Activated T-helper 9 cell treated with anti-CD3 and anti-CD28 coated beads, Interleukin-2, amount 50 U/mL, for 16 hours (primary cell): Measurements from ENCODE around the gene PLPP2.
"Not testable (repeated sequence)": the region's sequence is repeated elsewhere in the genome, so short reads cannot be mapped to it uniquely, and the experiment has no call there.

Experiments
- DNase-seq: peaks from one replicate; pipeline ENCODE4 v3.0.0-alpha.2; 2020; ENCODE audit warnings: low read depth

Gene PLPP2

GRCh38 chr19:292951-293350, 1.7 kb upstream of the PLPP2 start:
- DNase-seq: no peak

DNA sequence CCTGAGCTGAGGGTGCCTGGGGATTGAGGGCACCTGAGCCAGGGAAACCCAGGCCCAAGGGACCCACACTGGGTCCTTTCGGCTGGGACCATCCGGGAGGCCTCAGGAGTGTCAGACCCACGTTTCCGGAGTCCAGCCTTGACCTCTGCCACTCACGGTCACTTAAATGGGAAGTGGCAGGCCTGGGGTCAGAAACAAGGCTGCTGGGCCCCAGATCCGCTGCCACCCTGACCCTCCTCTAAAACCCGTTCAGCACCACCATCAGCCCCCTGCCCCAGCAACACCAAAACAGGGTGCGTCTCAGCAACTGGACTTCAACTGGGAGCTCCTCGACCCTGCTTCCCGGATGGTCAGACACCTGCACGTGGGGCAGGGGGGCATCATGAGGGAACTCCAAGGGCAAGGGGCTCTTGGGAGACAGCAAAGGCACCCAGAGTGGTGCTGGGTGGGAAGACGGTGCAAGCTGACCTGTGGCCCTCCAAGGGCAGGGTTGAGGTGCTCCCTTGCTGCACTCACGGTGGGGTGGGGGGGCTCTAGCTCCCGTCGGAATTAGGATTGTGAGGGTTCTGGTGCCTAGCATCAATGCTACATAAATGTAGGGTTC, 1.2 kb upstream of the PLPP2 start:
- no peak for DNase-seq

- no peak for DNase-seq
Measured at GRCh38 chr19:291561-292280, 518 bp upstream of the PLPP2 start.

DNA sequence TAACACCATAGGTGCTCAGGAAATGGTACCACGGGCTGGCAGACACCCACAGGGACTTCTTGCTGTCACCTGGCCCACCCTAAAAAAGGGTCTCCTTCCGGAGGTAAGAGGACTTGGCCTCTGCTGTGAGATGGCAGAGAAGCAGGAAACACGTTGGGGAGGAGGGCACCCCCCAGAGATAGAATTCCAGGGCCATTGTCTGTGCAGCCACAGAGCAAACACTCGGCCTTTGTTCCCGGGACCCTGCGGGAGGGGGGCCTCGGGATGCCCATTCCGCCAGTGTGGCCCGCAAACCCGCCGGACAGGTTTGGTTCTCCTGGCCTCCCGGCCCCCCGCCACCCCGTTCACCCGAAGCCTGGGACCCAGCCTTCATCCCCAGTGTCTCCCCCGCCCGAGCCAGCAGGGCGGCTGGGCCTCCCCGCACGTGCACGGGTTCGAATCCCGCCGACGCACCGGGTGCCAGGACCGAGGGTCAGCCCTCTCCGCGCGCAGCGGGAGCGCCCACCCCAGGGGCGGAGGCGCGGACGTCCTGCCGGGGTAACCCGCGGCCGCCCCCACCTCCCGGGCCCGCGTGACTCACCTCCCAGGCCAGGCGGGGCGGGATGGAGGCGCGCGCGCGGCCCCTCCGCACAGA, 714 bp downstream of the PLPP2 start:
- DNase-seq: peak; percentile 13

GRCh38 chr19:289651-290371, 1.4 kb downstream of the PLPP2 start:
- DNase-seq: peak; percentile 24

DNA sequence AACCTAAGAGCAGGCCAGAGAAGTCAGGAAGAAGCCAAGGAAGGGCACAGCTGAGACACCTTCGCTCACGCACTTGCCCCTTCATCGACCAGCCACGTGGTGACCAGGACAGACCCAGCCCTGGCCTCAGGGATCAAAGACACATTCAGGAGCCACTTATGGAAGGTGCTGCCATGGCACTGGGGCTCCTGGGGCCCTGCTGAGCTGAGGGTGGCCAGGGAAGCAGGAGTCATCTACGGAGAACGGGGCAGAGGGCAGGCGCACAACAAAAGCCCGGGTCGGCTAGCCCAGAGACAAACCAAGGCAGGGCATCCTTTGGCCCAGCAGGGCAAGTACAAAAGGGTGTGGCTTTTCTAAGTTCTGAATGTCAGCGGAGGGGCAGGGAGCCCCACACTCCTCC, 2.3 kb downstream of the PLPP2 start:
- no peak for DNase-seq

DNA sequence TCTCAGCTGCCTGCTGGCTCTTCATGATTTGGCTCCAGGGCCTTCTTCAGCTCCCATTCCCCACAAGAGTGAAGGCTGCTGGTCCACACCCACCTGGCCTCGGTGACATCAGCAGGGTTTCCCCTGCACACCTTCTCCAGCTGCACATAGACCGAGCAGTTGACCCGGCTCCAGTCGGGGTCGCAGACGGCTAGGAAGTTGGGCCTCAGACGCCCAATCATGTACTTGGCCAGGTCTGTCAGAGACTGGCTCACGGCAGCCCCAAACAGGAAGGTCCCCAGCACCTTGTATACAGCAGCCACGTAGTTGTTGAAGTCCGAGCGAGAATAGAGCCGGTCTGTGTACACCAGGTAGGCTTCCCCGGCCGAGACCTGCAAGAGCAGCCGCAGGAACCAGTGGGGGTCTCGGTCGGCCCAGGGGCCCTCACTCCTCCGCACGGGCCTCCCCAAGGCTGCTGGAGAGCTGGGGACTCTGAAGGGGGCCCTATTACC, 3.8 kb downstream of the PLPP2 start:
- DNase-seq: no peak

GRCh38 chr19:283395-283794, 7.8 kb downstream of the PLPP2 start:
- no peak for DNase-seq

DNA sequence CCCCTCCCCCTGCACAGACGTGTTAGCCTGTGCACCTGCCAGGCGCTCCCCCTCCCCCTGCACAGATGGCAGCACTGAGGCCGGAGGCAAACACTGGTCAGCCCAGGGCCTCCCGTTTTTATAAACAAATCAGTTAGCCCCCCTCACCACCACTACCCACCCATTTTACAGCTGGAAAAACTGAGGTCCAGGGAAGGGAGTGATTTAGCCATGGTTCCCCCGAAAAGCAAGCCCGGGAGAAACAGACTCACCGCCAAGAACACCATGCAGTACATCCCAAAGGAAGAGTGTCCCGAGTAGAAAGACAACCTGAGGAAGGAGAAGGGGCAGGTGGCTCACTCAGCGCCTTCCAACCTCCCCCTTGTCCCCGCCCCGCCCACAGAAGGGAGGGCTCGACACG, 8.7 kb downstream of the PLPP2 start:
- DNase-seq: no peak

GRCh38 chr19:281992-282391, 9.2 kb downstream of the PLPP2 start:
- DNase-seq: no peak

GRCh38 chr19:281156-281853, 9.9 kb downstream of the PLPP2 start:
- DNase-seq: no peak

DNA sequence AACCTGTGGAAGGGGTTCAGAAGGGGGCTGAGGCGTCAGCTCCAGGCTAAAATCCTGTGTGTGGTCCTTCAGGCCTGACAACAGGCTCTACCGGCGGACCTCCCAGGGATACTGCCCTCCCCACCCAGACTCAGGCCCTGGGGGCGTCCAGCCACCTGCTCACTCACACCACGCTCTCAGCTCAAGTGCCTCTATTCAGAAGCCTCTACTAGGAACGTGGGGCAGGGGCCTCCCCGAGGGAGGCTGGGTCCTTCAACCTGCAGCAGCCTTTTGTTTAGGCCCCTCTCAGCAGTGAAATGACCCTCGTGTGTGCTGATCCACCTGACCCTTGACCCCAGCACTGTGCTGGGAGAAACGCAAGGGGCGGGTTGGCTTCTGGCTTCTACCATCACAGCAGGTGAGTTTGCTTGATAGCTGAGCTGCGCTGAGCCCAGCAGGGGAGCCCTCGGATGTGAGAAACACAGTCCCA, 10.6 kb downstream of the PLPP2 start:
- no peak for DNase-seq

- no peak for DNase-seq
Measured at GRCh38 chr19:279656-280055, 11.5 kb downstream of the PLPP2 start.

DNA sequence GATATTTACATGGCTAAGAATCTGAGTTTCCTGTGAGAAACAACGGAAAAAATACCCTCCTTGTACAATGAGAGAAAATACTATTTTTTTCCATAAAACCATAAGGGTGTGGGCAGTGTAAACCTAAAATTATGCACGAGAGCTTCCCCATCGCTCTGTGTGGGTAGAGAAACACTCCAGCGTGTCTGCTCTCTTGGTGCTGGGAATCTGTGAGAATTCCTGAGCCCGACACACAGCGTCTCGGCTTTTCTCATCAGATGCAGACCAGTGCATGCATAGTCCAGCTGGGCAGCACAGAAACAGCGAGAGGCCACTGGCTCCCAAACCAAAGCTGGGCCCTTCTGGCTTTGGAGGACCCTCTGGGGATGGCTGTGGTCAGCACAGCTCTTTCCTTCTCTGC, 12.0 kb downstream of the PLPP2 start:
- no peak for DNase-seq

GRCh38 chr19:277581-278165, 13.5 kb downstream of the PLPP2 start:
- DNase-seq: no peak

- no peak for DNase-seq
Measured at GRCh38 chr19:277131-277530, 14.1 kb downstream of the PLPP2 start.

DNA sequence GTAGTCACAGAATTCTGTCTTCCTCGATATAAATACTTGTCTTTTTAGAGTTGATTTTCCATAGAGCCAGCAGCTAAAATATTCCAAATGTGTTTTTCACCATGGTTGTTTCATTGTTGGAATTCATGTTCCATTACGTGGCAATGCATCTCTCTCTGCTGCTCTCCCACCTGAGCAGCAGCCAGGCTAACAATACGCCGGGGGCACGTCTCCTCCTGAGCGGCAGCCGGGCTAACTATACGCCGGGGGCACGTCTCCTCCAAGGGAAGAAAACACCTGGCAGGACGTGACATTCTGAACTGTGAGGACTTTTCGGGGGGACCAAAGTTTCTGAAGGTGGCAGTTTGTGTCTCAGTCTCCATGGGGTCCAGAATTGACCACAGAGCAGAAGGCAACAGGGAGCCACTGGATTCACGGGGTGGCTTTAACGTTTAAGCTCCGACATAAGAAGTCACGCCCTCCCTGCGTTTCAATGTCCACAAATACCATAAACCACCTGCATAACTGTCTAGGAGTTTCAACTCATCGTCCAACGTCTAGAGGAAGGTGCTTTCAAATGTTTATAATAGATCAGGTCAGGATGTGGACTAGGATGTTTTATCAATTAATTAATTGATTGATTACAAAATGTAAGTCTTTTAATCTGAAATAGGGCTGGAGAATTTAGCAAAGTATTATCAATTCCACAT, 15.1 kb downstream of the PLPP2 start:
- no peak for DNase-seq

DNA sequence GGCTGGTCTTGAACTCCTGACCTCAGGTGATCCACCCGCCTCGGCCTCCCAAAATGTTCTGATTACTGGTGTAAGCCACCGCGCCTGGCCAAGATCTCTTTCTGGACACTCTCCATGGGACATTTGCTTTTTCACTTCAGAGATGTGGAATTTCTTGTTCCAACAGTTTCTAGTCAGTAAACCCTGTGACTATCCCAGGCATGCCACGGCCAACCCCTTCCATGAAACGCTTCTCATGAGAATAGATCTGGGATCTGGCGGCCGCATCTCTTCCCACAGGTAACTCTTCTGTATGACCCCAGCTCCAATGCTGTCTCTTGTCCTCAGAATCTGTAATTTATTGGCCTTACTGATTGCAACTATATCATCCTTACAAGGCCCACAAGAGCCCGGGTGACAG, 16.2 kb downstream of the PLPP2 start:
- no peak for DNase-seq

- DNase-seq: no peak
Measured at GRCh38 chr19:273393-273792, 17.8 kb downstream of the PLPP2 start.

GRCh38 chr19:271856-272255, 19.3 kb downstream of the PLPP2 start:
- DNase-seq: no peak

- not testable (repeated sequence) for DNase-seq
Measured at GRCh38 chr19:270766-271318, 20.4 kb downstream of the PLPP2 start.
